GM12874 (cell line): ENCODE data around the gene C9orf85.

Experiments
- CTCF ChIP-seq: IDR thresholded peaks from 2 replicates; pipeline ENCODE4 v1.5.1; 2011; ENCODE audit warnings: low read depth, mild to moderate bottlenecking, control low read depth, low read length, moderate library complexity; ENCODE audit not compliant: insufficient read depth

Gene C9orf85

GRCh38 chr9:71909887-71910649 is 1.4 kb upstream of the C9orf85 start:
- no peak for TF ChIP-seq CTCF

DNA sequence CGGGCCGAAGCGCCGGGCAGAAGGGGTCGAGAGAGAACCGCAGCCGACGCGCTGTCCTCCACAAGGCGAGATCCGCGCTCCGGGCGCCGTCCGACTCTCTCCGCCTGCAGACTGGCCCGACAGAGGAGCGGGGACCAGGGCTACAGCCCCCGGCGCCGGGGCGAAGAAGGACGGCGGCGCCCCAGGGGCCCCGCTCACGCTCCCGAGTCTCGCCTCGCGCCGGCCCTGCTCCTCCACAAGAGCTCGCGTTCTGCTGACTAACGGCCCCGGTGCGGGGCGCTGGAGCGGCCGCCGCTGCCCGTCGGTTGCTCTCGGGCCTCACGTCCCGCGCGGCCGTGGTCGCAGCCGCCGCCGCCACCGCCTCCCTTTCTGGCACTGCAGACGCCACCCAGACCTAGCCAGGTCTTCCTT is 784 bp upstream of the C9orf85 start:
- TF ChIP-seq CTCF, result no peak

- TF ChIP-seq CTCF, result no peak
These were observed 483 bp downstream of the C9orf85 start for GRCh38 chr9:71911908-71912335.

DNA sequence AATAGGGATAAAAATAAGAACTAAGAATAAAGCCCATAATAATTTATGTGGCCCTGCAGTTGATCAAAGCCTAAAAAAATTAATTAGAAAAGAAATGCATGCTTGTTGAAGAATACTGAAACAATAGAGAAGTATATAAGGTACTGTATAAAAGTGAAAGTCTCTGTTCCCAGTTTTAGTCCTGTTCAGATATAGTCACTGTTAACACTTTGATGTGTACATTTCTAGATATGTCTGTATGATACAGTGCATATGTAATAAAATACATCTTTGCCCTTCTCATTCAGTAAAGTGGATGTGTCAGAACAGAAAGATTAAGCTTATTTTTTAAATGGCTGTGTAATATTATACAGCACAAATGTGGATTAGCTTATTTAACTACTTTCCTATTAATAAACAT is 4.1 kb downstream of the C9orf85 start:
- no peak for TF ChIP-seq CTCF

DNA sequence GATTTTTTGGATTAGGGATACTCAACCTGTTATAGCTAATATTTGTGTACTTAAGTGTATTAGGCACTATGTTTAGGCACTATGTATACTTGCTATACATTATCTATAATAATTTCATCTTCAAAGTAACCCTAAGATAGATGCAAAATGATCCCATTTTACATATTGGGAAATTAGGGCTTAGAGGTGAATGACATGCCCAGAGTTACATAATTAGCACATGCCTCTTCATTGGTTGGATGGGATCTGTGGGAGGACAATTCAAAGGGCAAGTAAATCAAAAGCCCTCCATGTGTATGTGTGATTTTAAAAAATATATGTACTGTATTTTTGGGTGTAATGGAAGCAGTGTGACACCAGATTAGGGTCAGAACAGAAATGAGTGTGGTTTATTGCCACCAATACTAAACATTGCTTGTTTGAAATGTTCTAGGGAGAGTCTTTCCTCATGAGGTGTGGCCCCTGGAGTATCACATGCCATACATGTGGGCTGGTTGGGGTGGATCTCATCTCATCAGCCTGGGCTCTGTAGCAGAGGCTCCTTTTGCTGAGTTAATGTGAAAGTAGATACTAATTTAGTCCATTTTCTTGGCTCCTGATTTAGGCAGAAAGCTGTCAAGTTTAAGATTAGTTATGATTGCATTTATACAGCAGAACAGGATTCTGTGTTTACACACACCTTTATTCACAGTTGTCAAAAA is 5.5 kb downstream of the C9orf85 start:
- TF ChIP-seq CTCF, result no peak

GRCh38 chr9:71918419-71918818 is 7.0 kb downstream of the C9orf85 start:
- no peak for TF ChIP-seq CTCF

DNA sequence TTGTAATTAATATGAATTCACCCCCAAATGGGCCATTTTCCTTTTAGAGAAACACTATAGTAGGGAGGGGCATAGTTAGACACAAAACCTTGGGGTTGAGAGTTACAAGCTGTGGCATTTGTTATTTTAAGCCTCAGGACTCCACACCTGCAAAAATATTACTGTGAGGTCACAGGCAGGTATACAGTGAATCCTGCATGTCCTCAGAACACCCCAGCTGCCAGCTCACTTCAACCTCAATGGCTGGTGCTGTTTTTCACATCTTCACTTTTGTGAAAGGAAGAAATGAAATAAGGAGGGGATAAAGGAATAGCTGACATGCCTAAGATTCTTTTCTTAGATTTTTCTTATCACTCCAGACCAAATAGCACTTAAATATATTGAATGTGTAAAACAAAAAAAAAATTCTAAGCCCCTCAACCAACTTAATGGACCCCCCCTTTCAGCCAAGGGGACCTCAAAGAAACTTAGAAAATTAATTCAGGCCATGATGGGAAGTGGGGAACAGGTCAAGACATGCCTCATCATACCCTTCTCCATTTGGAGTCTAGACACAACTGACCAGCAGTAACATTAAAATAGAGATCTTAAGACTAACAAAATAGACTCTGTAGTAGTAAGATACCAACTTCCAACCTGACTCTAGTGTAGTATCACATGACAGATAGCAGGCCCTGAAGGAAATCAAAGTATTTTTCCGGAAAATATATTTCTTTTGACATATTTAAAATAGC is 9.2 kb downstream of the C9orf85 start:
- TF ChIP-seq CTCF, result no peak
